MM.1S (cell line): ENCODE measurements around the gene ARHGEF40.

Experiments used
- DNase-seq: peaks from one replicate; pipeline ENCODE4 v3.0.0-alpha.2; 2015
- H2AFZ ChIP-seq: fragments of 300-600 bp; sonication (generic); 2 replicates; pipeline ENCODE4 v1.6.0; 2016; ENCODE audit warnings: antibody characterized with exemption, low read length
- H3F3A ChIP-seq: fragments of 300-600 bp; sonication (generic); 2 replicates; pipeline ENCODE4 v1.6.1; 2016; ENCODE audit warnings: mild to moderate bottlenecking, antibody characterized with exemption, low read length, moderate library complexity, mixed read lengths; ENCODE audit not compliant: insufficient read depth
- H3K27ac ChIP-seq: fragments of 300-600 bp; sonication (generic); 2 replicates; pipeline ENCODE4 v1.5.1; 2016; ENCODE audit warnings: mild to moderate bottlenecking, low read length
- H3K27me3 ChIP-seq: fragments of 300-600 bp; sonication (generic); replicated peaks from 2 replicates; pipeline ENCODE4 v1.6.0; 2016; ENCODE audit warnings: low read length; ENCODE audit not compliant: insufficient read depth
- H3K36me3 ChIP-seq: fragments of 300-600 bp; sonication (generic); replicated peaks from 2 replicates; pipeline ENCODE4 v1.6.1; 2016; ENCODE audit warnings: mild to moderate bottlenecking, low read length, mixed read lengths; ENCODE audit not compliant: insufficient read depth
- H3K4me1 ChIP-seq: fragments of 300-600 bp; sonication (generic); 2 replicates; pipeline ENCODE4 v1.6.1; 2016; ENCODE audit warnings: low read length, mixed read lengths
- H3K4me2 ChIP-seq: fragments of 300-600 bp; sonication (generic); 2 replicates; pipeline ENCODE4 v1.6.0; 2016; ENCODE audit warnings: low read depth, low read length
- H3K4me3 ChIP-seq: fragments of 300-600 bp; sonication (generic); 2 replicates; pipeline ENCODE4 v1.5.1; 2016; ENCODE audit warnings: low read length, mixed read lengths
- H3K79me2 ChIP-seq: fragments of 300-600 bp; sonication (generic); 2 replicates; pipeline ENCODE4 v1.6.1; 2016; ENCODE audit warnings: mixed run types, low read length, mixed read lengths
- H3K9ac ChIP-seq: fragments of 300-600 bp; sonication (generic); 2 replicates; pipeline ENCODE4 v1.6.1; 2016; ENCODE audit warnings: low read length, mixed read lengths
- H3K9me2 ChIP-seq: fragments of 300-600 bp; sonication (generic); replicated peaks from 2 replicates; pipeline ENCODE4 v1.6.1; 2016; ENCODE audit warnings: mild to moderate bottlenecking, low read length, mixed read lengths; ENCODE audit not compliant: insufficient read depth
- H3K9me3 ChIP-seq: fragments of 300-600 bp; sonication (generic); replicated peaks from 2 replicates; pipeline ENCODE4 v1.6.1; 2016; ENCODE audit warnings: mild to moderate bottlenecking, low read length, mixed read lengths; ENCODE audit not compliant: insufficient read depth
- H4K20me1 ChIP-seq: fragments of 300-600 bp; sonication (generic); 2 replicates; pipeline ENCODE4 v1.6.1; 2016; ENCODE audit warnings: mild to moderate bottlenecking, low read length, moderate library complexity, mixed read lengths; ENCODE audit not compliant: insufficient read depth
- EZH2 ChIP-seq: fragments of 300-600 bp; sonication (generic); optimal IDR thresholded peaks from 2 replicates; pipeline ENCODE3; 2017; ENCODE audit warnings: low read depth, mild to moderate bottlenecking, antibody characterized with exemption, low read length, mixed read lengths
- EZH2phosphoT487 ChIP-seq: fragments of 300-600 bp; sonication (generic); IDR thresholded peaks from 2 replicates; pipeline ENCODE4 v1.6.1; 2018; ENCODE audit warnings: antibody characterized with exemption, low read length
- TF ChIP-seq, protein P1 (sequence below): fragments of 300-600 bp; sonication (generic); IDR thresholded peaks from 2 replicates; pipeline ENCODE4 v1.5.1; 2016; ENCODE audit warnings: antibody characterized with exemption, low read length, mixed read lengths

ARHGEF40 gene

DNA sequence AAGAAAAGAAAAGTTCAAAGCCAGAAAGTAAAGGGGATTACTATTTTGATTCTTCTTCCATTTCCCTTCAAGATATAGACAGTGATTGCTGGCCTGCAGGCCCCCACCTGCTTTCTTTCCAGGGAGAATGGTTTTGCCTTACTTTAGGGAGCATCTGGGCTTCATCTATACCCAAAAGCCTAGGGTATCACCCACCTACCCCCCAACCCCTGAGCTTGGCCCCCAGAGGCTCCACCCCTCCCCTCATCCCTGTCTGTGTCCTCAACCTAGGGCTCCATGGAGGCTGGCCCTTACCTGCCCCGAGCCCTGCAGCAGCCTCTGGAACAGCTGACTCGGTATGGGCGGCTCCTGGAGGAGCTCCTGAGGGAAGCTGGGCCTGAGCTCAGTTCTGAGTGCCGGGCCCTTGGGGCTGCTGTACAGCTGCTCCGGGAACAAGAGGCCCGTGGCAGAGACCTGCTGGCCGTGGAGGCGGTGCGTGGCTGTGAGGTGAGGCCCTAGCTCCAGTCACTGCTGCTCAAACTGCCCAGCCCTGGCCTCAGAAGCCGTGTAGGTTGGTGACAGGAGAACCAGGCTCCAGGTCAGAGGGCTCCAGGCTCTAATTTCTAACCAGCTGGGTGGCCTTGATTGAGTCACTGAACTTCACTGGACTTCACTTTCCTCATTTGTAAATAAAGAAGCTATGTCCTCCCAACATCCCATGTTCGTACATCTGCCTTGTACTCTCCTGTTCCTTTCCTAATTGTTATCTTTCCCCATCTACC is 13.6 kb downstream of the ARHGEF40 start:
- H3K4me2 ChIP-seq, result no peak overlapping the region
- H3K9me3 ChIP-seq, result no peaks in the 10 kb centered on the region
- no peaks in the 10 kb centered on the region for H3K9me2 ChIP-seq
- H3K9ac ChIP-seq, result no peak overlapping the region
- no peaks in the 10 kb centered on the region for H3K36me3 ChIP-seq
- H3K27ac ChIP-seq, result no peak overlapping the region
- no peaks in the 10 kb centered on the region for H3K27me3 ChIP-seq
- no peak overlapping the region for H2AFZ ChIP-seq
- no peaks in the 10 kb centered on the region for H3K4me1 ChIP-seq
- H3F3A ChIP-seq, result no peaks in the 10 kb centered on the region
- no peak overlapping the region for H3K4me3 ChIP-seq
- no peaks in the 10 kb centered on the region for H4K20me1 ChIP-seq
- H3K79me2 ChIP-seq, result no peaks in the 10 kb centered on the region
- no peak for DNase-seq
- no peak for TF ChIP-seq EZH2phosphoT487
- no peak for TF ChIP-seq EZH2
- TF ChIP-seq, protein P1, sequence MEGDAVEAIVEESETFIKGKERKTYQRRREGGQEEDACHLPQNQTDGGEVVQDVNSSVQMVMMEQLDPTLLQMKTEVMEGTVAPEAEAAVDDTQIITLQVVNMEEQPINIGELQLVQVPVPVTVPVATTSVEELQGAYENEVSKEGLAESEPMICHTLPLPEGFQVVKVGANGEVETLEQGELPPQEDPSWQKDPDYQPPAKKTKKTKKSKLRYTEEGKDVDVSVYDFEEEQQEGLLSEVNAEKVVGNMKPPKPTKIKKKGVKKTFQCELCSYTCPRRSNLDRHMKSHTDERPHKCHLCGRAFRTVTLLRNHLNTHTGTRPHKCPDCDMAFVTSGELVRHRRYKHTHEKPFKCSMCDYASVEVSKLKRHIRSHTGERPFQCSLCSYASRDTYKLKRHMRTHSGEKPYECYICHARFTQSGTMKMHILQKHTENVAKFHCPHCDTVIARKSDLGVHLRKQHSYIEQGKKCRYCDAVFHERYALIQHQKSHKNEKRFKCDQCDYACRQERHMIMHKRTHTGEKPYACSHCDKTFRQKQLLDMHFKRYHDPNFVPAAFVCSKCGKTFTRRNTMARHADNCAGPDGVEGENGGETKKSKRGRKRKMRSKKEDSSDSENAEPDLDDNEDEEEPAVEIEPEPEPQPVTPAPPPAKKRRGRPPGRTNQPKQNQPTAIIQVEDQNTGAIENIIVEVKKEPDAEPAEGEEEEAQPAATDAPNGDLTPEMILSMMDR, result no peak

GRCh38 chr14:21084396-21084795 is 14.3 kb downstream of the ARHGEF40 start:
- no peak overlapping the region for H3K27ac ChIP-seq
- no peak overlapping the region for H2AFZ ChIP-seq
- TF ChIP-seq, protein P1, result no peak
- TF ChIP-seq EZH2phosphoT487 (no peak), EZH2 (no peak)
- H3K9me2 ChIP-seq, result no peaks in the 10 kb centered on the region
- no peak overlapping the region for H3K9ac ChIP-seq
- no peak overlapping the region for H3K4me2 ChIP-seq
- no peak for DNase-seq
- no peaks in the 10 kb centered on the region for H4K20me1 ChIP-seq
- no peaks in the 10 kb centered on the region for H3K4me1 ChIP-seq
- H3K36me3 ChIP-seq, result no peaks in the 10 kb centered on the region
- H3F3A ChIP-seq, result no peaks in the 10 kb centered on the region
- H3K79me2 ChIP-seq, result no peaks in the 10 kb centered on the region
- no peak overlapping the region for H3K4me3 ChIP-seq
- H3K27me3 ChIP-seq, result no peaks in the 10 kb centered on the region
- H3K9me3 ChIP-seq, result no peaks in the 10 kb centered on the region

DNA sequence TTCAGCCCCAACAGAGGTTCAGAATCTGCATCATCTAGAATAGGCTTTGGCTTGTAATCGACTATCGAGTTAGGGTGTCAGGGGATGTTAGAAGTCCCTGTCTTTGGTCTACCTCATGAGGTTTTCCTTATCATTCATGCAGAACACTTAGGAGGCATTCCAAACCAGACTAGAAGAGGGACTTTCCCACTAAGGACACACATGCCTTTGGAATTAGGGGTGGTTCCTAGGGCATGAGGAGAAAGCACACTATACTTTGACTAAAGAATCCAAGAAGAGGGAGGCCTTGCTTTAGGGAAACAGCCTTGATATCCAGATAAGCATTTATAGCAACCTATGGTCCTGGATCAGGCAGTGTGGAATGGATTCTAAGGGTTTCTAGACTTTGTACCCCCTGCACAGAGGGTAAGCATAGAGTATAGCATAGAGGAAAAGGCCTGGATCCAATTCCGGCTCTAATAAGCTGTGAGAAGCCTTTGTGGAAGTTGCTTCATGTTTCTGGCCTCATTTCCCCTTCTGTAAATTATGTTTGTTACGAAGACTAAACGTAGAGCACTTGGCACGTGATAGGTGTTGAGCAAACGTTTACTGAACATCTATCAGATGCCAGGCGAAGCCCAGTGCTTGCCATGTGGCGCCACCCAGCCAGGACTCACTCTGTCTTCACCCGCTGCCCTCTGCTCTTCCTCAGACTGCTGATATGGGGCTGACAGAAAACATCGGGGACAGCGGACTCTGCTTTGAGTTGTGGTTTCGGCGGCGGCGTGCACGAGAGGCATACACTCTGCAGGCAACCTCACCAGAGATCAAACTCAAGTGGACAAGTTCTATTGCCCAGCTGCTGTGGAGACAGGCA is 15.1 kb downstream of the ARHGEF40 start:
- no peak for DNase-seq
- Histone ChIP-seq H4K20me1 (no peaks in the 10 kb centered on the region), H3K79me2 (no peaks in the 10 kb centered on the region), H3K27me3 (no peaks in the 10 kb centered on the region), H2AFZ (no peak overlapping the region), H3K9me3 (no peaks in the 10 kb centered on the region), H3K4me2 (no peak overlapping the region), H3K4me1 (no peaks in the 10 kb centered on the region), H3K36me3 (no peaks in the 10 kb centered on the region), H3F3A (no peaks in the 10 kb centered on the region), H3K9ac (no peak overlapping the region), H3K4me3 (no peak overlapping the region), H3K9me2 (no peaks in the 10 kb centered on the region), H3K27ac (no peak overlapping the region)
- TF ChIP-seq EZH2phosphoT487, result no peak
- TF ChIP-seq EZH2, result no peak
- TF ChIP-seq, protein P1, result no peak
